HepG2 (cell line): ENCODE results near the gene CBLB. TPM values are rescaled to one million over a fixed set of nuclear protein-coding genes. Genes with fewer than 3 reads are reported as not detected.

Source experiments
- ATAC-seq: fragments of 200-7000 bp; cut with Tn5 transposase; 3 replicates; pipeline ENCODE4 v1.9.1; 2020; ENCODE audit warnings: mild to moderate bottlenecking, moderate library complexity
- BruUV-seq: library from RNA; stranded (reverse); fragments of 400-500 nt; replicated peaks from 2 replicates; lab custom pipeline; 2021; lab: Mats Ljungman, UMichigan
- CTCF ChIA-PET: fragments of 300-600 bp; formaldehyde crosslinking; extraction: SDS; loops from one replicate; lab custom pipeline; 2021; ENCODE audit warnings: low total read pairs, inconsistent platforms, low intra/inter-chr PET ratio; lab: Yijun Ruan, JAX
- POLR2A ChIA-PET: fragments of 350-600 bp; sonication (Branson Sonifier 250); formaldehyde crosslinking; loops from one replicate; lab custom pipeline; 2020; ENCODE audit warnings: antibody characterized with exemption, inconsistent platforms; lab: Yijun Ruan, JAX
- DNase-seq: peaks from one replicate; pipeline ENCODE4 v3.0.0-alpha.2; 2015; ENCODE audit warnings: low spot score
- FAIRE-seq: peaks from 3 replicates; lab custom pipeline; 2011; peaks lifted over from hg19 to GRCh38; lab: Jason Lieb, UNC
- H2AFZ ChIP-seq: one replicate; pipeline ENCODE4 v1.6.1; 2011; ENCODE audit warnings: low read length, inconsistent platforms
- H3K27ac ChIP-seq: fragments of 300-600 bp; 3 replicates; pipeline ENCODE4 v1.8.0; 2011; ENCODE audit warnings: mixed run types, mild to moderate bottlenecking, mixed read lengths, low read length, inconsistent platforms; ENCODE audit not compliant: insufficient read depth; ENCODE audit errors: extremely low read length
- H3K27me3 ChIP-seq, 2 experiments: fragments of 200-600 bp in 1 of 2; 2 replicates in 1 of 2; 3 replicates in 1 of 2; pipeline versions ENCODE4 v1.6.0 to v1.8.0; 2011; ENCODE audit warnings: low read length in 2 of 2, mild to moderate bottlenecking in 2 of 2, moderate library complexity in 2 of 2, inconsistent platforms in 1 of 2; ENCODE audit not compliant: insufficient read depth in 2 of 2, control insufficient read depth in 1 of 2
- H3K36me3 ChIP-seq, 2 experiments: fragments of 200-600 bp in 1 of 2; replicated peaks in 1 of 2; 2 replicates in 1 of 2; 3 replicates in 1 of 2; pipeline versions ENCODE4 v1.5.1 to v1.8.0; 2011; ENCODE audit warnings: low read length in 2 of 2, inconsistent platforms in 1 of 2; ENCODE audit not compliant: insufficient read depth in 2 of 2, control insufficient read depth in 1 of 2
- H3K4me1 ChIP-seq: 2 replicates; pipeline ENCODE4 v1.5.1; 2012; ENCODE audit warnings: low read length, inconsistent platforms; ENCODE audit not compliant: insufficient read depth
- H3K4me2 ChIP-seq: 2 replicates; pipeline ENCODE4 v1.6.0; 2011; ENCODE audit warnings: low read depth, low read length, inconsistent platforms
- H3K4me3 ChIP-seq, 3 experiments: fragments of 200-600 bp in 1 of 3; sonication (generic), shearing (Covaris generic) in 1 of 3; replicated peaks in 1 of 3; 2 replicates each; pipeline ENCODE4 v1.5.1; 2011 to 2016; ENCODE audit warnings: low read length in 3 of 3, inconsistent platforms in 2 of 3, low read depth in 2 of 3, mild to moderate bottlenecking in 2 of 3, control low read depth in 1 of 3, mixed read lengths in 1 of 3; ENCODE audit not compliant: insufficient read depth in 1 of 3
- H3K79me2 ChIP-seq: one replicate; pipeline ENCODE4 v1.6.1; 2011; ENCODE audit warnings: low read length, inconsistent platforms; ENCODE audit not compliant: insufficient read depth
- H3K9ac ChIP-seq: 2 replicates; pipeline ENCODE4 v1.6.0; 2011; ENCODE audit warnings: mild to moderate bottlenecking, low read depth, low read length, inconsistent platforms; ENCODE audit not compliant: insufficient read depth
- H3K9me3 ChIP-seq: 2 replicates; pipeline ENCODE4 v1.5.1; 2012; ENCODE audit warnings: mild to moderate bottlenecking, low read length
- H4K20me1 ChIP-seq: 2 replicates; pipeline ENCODE4 v1.6.0; 2011; ENCODE audit warnings: inconsistent platforms, mild to moderate bottlenecking, low read length, moderate library complexity; ENCODE audit not compliant: insufficient read depth
- ARNT2 ChIP-seq: sonication (generic); formaldehyde crosslinking; IDR thresholded peaks from 2 replicates; pipeline ENCODE4 v1.8.0; 2022; ENCODE audit warnings: mild to moderate bottlenecking, low read depth, missing genetic modification reagents, moderate library complexity
- ATF6 ChIP-seq: sonication (generic); formaldehyde crosslinking; conservative IDR thresholded peaks from 2 replicates; pipeline ENCODE4 v1.4.0; 2020; ENCODE audit warnings: missing genetic modification reagents
- ATM ChIP-seq: fragments of 450-650 bp; IDR thresholded peaks from 2 replicates; pipeline ENCODE4 v1.7.1; 2017; ENCODE audit warnings: mild to moderate bottlenecking, borderline replicate concordance
- DNMT1 ChIP-seq: sonication (generic); formaldehyde crosslinking; IDR thresholded peaks from 2 replicates; pipeline ENCODE4 v1.5.1; 2020; ENCODE audit warnings: mild to moderate bottlenecking, missing genetic modification reagents
- GRHL1 ChIP-seq: sonication (generic); formaldehyde crosslinking; conservative IDR thresholded peaks from 2 replicates; pipeline ENCODE4 v1.8.0; 2022; ENCODE audit warnings: missing genetic modification reagents
- HMG20A ChIP-seq: IDR thresholded peaks from 2 replicates; pipeline ENCODE4 v1.6.1; 2016; ENCODE audit warnings: borderline replicate concordance
- HNF4A ChIP-seq: sonication (generic); formaldehyde crosslinking; IDR thresholded peaks from 2 replicates; pipeline ENCODE4 v1.4.0; 2020; ENCODE audit warnings: missing genetic modification reagents
- JUN ChIP-seq: sonication (generic); formaldehyde crosslinking; IDR thresholded peaks from 2 replicates; pipeline ENCODE4 v1.4.0; 2020; ENCODE audit warnings: mild to moderate bottlenecking, missing genetic modification reagents
- MEIS1 ChIP-seq: sonication (generic); formaldehyde crosslinking; IDR thresholded peaks from 2 replicates; pipeline ENCODE4 v1.9.0; 2021; ENCODE audit warnings: mild to moderate bottlenecking, missing genetic modification reagents, moderate library complexity, borderline replicate concordance
- MLLT10 ChIP-seq: sonication (generic); formaldehyde crosslinking; IDR thresholded peaks from 2 replicates; pipeline ENCODE4 v1.4.0; 2020; ENCODE audit warnings: missing genetic modification reagents
- NAIF1 ChIP-seq: sonication (generic); formaldehyde crosslinking; IDR thresholded peaks from 2 replicates; pipeline ENCODE4 v1.5.0; 2020; ENCODE audit warnings: mild to moderate bottlenecking, missing genetic modification reagents, borderline replicate concordance
- NFE2L2 ChIP-seq: fragments of 150-350 bp; IDR thresholded peaks from 2 replicates; pipeline ENCODE4 v1.6.1; 2014; ENCODE audit warnings: low read length
- SRSF9 ChIP-seq: fragments of 200-400 bp; formaldehyde crosslinking; IDR thresholded peaks from 2 replicates; pipeline ENCODE4 v1.6.1; 2018; ENCODE audit warnings: borderline replicate concordance, mild to moderate bottlenecking, low read depth, low read length; ENCODE audit not compliant: insufficient read depth, poor library complexity, severe bottlenecking
- ZNF124 ChIP-seq: sonication (generic); formaldehyde crosslinking; IDR thresholded peaks from 2 replicates; pipeline ENCODE4 v1.4.0; 2020; ENCODE audit warnings: missing genetic modification reagents
- ZNF138 ChIP-seq: sonication (generic); formaldehyde crosslinking; IDR thresholded peaks from 2 replicates; pipeline ENCODE4 v1.5.0; 2020; ENCODE audit warnings: mild to moderate bottlenecking, low read depth, missing genetic modification reagents
- ZNF260 ChIP-seq: sonication (generic); formaldehyde crosslinking; IDR thresholded peaks from 2 replicates; pipeline ENCODE4 v1.4.0; 2020; ENCODE audit warnings: missing genetic modification reagents, low read depth, mild to moderate bottlenecking, borderline replicate concordance
- ZZZ3 ChIP-seq: sonication (generic); formaldehyde crosslinking; IDR thresholded peaks from 2 replicates; pipeline ENCODE4 v1.4.0; 2020; ENCODE audit warnings: missing genetic modification reagents, mild to moderate bottlenecking, borderline replicate concordance
- WGBS: methylation state at CpG from one replicate; pipeline ENCODE4 v1.1.6; 2017; ENCODE audit warnings: low lambda C conversion rate; 5-methylcytosine and 5-hydroxymethylcytosine counted together
- in situ Hi-C: cut with HindIII; loops from 2 replicates; pipeline ENCODE4 v1.10.0; 2017; ENCODE audit warnings: low pct_unique_long_range_greater_than_20kb; ENCODE audit not compliant: extremely low pct_ligation_motif_present
- intact Hi-C: fragments of 100-400 bp; cut with micrococcal nuclease; formaldehyde crosslinking; loops from one replicate; pipeline ENCODE4 v1.10.0; 2022; ENCODE audit not compliant: unreplicated experiment
- polyA plus RNA-seq, 8 experiments: library from polyadenylated mRNA; depleted of rRNA in 3 of 8; stranded (reverse) in 7 of 8; unstranded in 1 of 8; fragments of >200 nt; fragmentation: Illumina TruSeq in 4 of 8; extraction: Trizol in 4 of 8; gene quantifications; 2 replicates each; pipeline versions ENCODE4 v1.2.1 to v1.2.3, GENCODE V29; 2011 to 2016; ENCODE audit warnings: low read depth in 4 of 8, missing spikeins in 1 of 8, mixed read lengths in 1 of 8; ENCODE audit not compliant: insufficient read depth in 1 of 8
- total RNA-seq, 5 experiments: library from RNA; depleted of rRNA; stranded (reverse); fragments of >200 nt; fragmentation: Illumina TruSeq; extraction: Trizol; gene quantifications; 2 replicates each; pipeline ENCODE4 v1.2.3, GENCODE V29; 2016; ENCODE audit warnings: low read depth in 1 of 5
- TF ChIP-seq, protein P1 (sequence below): sonication (generic); formaldehyde crosslinking; IDR thresholded peaks from 2 replicates; pipeline ENCODE4 v1.4.0; 2020; ENCODE audit warnings: missing genetic modification reagents
- TF ChIP-seq, protein P2 (sequence below): sonication (generic); formaldehyde crosslinking; IDR thresholded peaks from 2 replicates; pipeline ENCODE4 v1.4.0; 2020; ENCODE audit warnings: mild to moderate bottlenecking, missing genetic modification reagents

CBLB gene
- total and polyA plus RNA-seq, 2 of the 13 experiments (the other 11 are each of a cell fraction or from before 2014, with no cell fraction given): 9.8 to 16.4 TPM

GRCh38 chr3:105620236-105620635 is 248.6 kb downstream of the CBLB start (continued):
- TF ChIP-seq ATF6 (CRISPR knock-in tag) (no peak), SRSF9 (no peak), HMG20A (no peak), MLLT10 (CRISPR knock-in tag) (no peak), ATM (no peak), ARNT2 (CRISPR knock-in tag) (no peak), ZNF260 (no peak), GRHL1 (CRISPR knock-in tag) (no peak), ZNF138 (CRISPR knock-in tag) (no peak)
- TF ChIP-seq, protein P1, sequence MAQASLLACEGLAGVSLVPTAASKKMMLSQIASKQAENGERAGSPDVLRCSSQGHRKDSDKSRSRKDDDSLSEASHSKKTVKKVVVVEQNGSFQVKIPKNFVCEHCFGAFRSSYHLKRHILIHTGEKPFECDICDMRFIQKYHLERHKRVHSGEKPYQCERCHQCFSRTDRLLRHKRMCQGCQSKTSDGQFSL (CRISPR knock-in tag): no peak

DNA sequence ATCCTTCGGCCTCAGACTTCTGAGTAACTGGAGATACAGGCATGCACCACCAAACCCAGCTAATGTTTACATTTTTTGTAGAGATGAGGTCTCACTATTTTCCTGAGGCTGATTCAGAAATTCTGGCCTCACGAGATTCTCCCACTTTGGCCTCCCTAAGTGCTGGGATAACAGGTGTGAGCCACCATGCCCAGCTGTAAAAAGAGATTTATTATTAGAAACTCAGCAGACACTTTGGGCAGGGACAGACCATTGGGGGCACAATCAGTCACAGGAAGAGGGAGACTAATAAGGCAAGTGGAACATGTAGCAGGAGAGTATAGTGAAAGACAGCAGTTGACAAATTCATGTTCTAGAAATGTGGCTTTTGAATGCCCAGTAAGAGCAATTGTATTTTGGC is 249.2 kb downstream of the CBLB start:
- 27% methylated on average over 2 of the region's 2 CpGs for WGBS
- Histone ChIP-seq H2AFZ (no peak overlapping the region), H3K9ac (no peak overlapping the region), H4K20me1 (no peaks in the 10 kb centered on the region), H3K79me2 (no peaks in the 10 kb centered on the region), H3K27me3 (no peaks in the 10 kb centered on the region; a peak in 1 of 5 replicates), H3K4me1 (no peaks in the 10 kb centered on the region), H3K36me3 (no peaks in the 10 kb centered on the region), H3K4me2 (no peak overlapping the region), H3K27ac (no peak overlapping the region), H3K4me3 (no peak overlapping the region), H3K9me3 (no peaks in the 10 kb centered on the region)
- in situ Hi-C loops (no loop called here), intact Hi-C loops (no loop called here)
- DNase-seq (no peak), ATAC-seq (no peak), FAIRE-seq (no peak)
- ChIA-PET POLR2A (no interaction called here), CTCF (no interaction called here)
- no TSS peak for BruUV-seq
- TF ChIP-seq NFE2L2 (no peak), NAIF1 (CRISPR knock-in tag) (no peak), ZNF124 (CRISPR knock-in tag) (no peak), MEIS1 (CRISPR knock-in tag) (no peak), ZZZ3 (no peak), HNF4A (no peak), JUN (CRISPR knock-in tag) (no peak), DNMT1 (CRISPR knock-in tag) (no peak)
- TF ChIP-seq, protein P2, sequence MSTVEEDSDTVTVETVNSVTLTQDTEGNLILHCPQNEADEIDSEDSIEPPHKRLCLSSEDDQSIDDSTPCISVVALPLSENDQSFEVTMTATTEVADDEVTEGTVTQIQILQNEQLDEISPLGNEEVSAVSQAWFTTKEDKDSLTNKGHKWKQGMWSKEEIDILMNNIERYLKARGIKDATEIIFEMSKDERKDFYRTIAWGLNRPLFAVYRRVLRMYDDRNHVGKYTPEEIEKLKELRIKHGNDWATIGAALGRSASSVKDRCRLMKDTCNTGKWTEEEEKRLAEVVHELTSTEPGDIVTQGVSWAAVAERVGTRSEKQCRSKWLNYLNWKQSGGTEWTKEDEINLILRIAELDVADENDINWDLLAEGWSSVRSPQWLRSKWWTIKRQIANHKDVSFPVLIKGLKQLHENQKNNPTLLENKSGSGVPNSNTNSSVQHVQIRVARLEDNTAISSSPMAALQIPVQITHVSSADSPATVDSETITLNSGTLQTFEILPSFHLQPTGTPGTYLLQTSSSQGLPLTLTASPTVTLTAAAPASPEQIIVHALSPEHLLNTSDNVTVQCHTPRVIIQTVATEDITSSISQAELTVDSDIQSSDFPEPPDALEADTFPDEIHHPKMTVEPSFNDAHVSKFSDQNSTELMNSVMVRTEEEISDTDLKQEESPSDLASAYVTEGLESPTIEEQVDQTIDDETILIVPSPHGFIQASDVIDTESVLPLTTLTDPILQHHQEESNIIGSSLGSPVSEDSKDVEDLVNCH (CRISPR knock-in tag): no peak
